HepG2 (cell line): ENCODE data around the gene ZNF217. TPM values are rescaled to one million over a fixed set of nuclear protein-coding genes. Genes with fewer than 3 reads are reported as not detected.

Experiments used
- CHD2 ChIP-seq: IDR thresholded peaks from 2 replicates; pipeline ENCODE4 v1.6.1; 2011; ENCODE audit warnings: low read depth, low read length, improper control_type of control experiment
- FOSL2 ChIP-seq: sonication (generic); formaldehyde crosslinking; IDR thresholded peaks from 2 replicates; pipeline ENCODE4 v1.4.0; 2020; ENCODE audit warnings: missing genetic modification reagents
- HMG20B ChIP-seq: conservative IDR thresholded peaks from 2 replicates; pipeline ENCODE4 v1.6.1; 2016; ENCODE audit warnings: missing genetic modification reagents, missing compliant biosample characterization
- HOXD1 ChIP-seq: sonication (generic); formaldehyde crosslinking; IDR thresholded peaks from 2 replicates; pipeline ENCODE4 v1.5.0; 2020; ENCODE audit warnings: missing genetic modification reagents
- KDM3A ChIP-seq: IDR thresholded peaks from 2 replicates; pipeline ENCODE4 v1.6.1; 2018; ENCODE audit warnings: low read depth, missing compliant biosample characterization
- MEIS1 ChIP-seq: sonication (generic); formaldehyde crosslinking; IDR thresholded peaks from 2 replicates; pipeline ENCODE4 v1.9.0; 2021; ENCODE audit warnings: mild to moderate bottlenecking, missing genetic modification reagents, moderate library complexity, borderline replicate concordance
- MYC ChIP-seq: sonication (generic); formaldehyde crosslinking; IDR thresholded peaks from 2 replicates; pipeline ENCODE4 v1.9.0; 2021; ENCODE audit warnings: missing genetic modification reagents, borderline replicate concordance
- ONECUT2 ChIP-seq: sonication (generic); formaldehyde crosslinking; IDR thresholded peaks from 2 replicates; pipeline ENCODE4 v1.4.0; 2020; ENCODE audit warnings: missing genetic modification reagents
- POLR2AphosphoS5 ChIP-seq: IDR thresholded peaks from 2 replicates; pipeline ENCODE4 v1.6.1; 2012; ENCODE audit warnings: low read depth, low read length
- PRMT3 ChIP-seq: sonication (generic); formaldehyde crosslinking; IDR thresholded peaks from 2 replicates; pipeline ENCODE4 v1.8.1; 2022; ENCODE audit warnings: low read depth, mild to moderate bottlenecking, moderate library complexity, missing genetic modification reagents, borderline replicate concordance
- REL ChIP-seq: sonication (generic); formaldehyde crosslinking; conservative IDR thresholded peaks from 2 replicates; pipeline ENCODE4 v1.8.0; 2022; ENCODE audit warnings: mild to moderate bottlenecking, missing genetic modification reagents, moderate library complexity
- RFXANK ChIP-seq: IDR thresholded peaks from 2 replicates; pipeline ENCODE4 v1.6.1; 2016
- RORA ChIP-seq: sonication (generic); formaldehyde crosslinking; IDR thresholded peaks from 2 replicates; pipeline ENCODE4 v1.5.0; 2020; ENCODE audit warnings: mild to moderate bottlenecking, missing genetic modification reagents, moderate library complexity
- SNAPC4 ChIP-seq: sonication (generic); formaldehyde crosslinking; IDR thresholded peaks from 2 replicates; pipeline ENCODE4 v1.4.0; 2020; ENCODE audit warnings: mild to moderate bottlenecking, missing genetic modification reagents
- TBP ChIP-seq: sonication (generic); formaldehyde crosslinking; IDR thresholded peaks from 2 replicates; pipeline ENCODE4 v1.5.0; 2020; ENCODE audit warnings: missing genetic modification reagents
- ZNF30 ChIP-seq: sonication (generic); formaldehyde crosslinking; IDR thresholded peaks from 2 replicates; pipeline ENCODE4 v1.5.0; 2020; ENCODE audit warnings: mild to moderate bottlenecking, missing genetic modification reagents
- ZNF530 ChIP-seq: sonication (generic); formaldehyde crosslinking; IDR thresholded peaks from 2 replicates; pipeline ENCODE4 v1.5.0; 2020; ENCODE audit warnings: low read depth, mild to moderate bottlenecking, missing genetic modification reagents
- ZNF546 ChIP-seq: sonication (generic); formaldehyde crosslinking; conservative IDR thresholded peaks from 2 replicates; pipeline ENCODE4 v1.8.1; 2023; ENCODE audit warnings: mild to moderate bottlenecking, missing genetic modification reagents
- ZNF547 ChIP-seq: sonication (generic); formaldehyde crosslinking; IDR thresholded peaks from 2 replicates; pipeline ENCODE4 v1.5.1; 2020; ENCODE audit warnings: mild to moderate bottlenecking, missing genetic modification reagents
- ZNF549 ChIP-seq: sonication (generic); formaldehyde crosslinking; IDR thresholded peaks from 2 replicates; pipeline ENCODE4 v1.5.0; 2020; ENCODE audit warnings: missing genetic modification reagents
- ZSCAN12 ChIP-seq: sonication (generic); formaldehyde crosslinking; IDR thresholded peaks from 2 replicates; pipeline ENCODE4 v1.9.0; 2021; ENCODE audit warnings: mild to moderate bottlenecking, missing genetic modification reagents
- polyA plus RNA-seq, 8 experiments: library from polyadenylated mRNA; depleted of rRNA in 3 of 8; stranded (reverse) in 7 of 8; unstranded in 1 of 8; fragments of >200 nt; fragmentation: Illumina TruSeq in 4 of 8; extraction: Trizol in 4 of 8; gene quantifications; 2 replicates each; pipeline versions ENCODE4 v1.2.1 to v1.2.3, GENCODE V29; 2011 to 2016; ENCODE audit warnings: low read depth in 4 of 8, missing spikeins in 1 of 8, mixed read lengths in 1 of 8; ENCODE audit not compliant: insufficient read depth in 1 of 8
- total RNA-seq, 5 experiments: library from RNA; depleted of rRNA; stranded (reverse); fragments of >200 nt; fragmentation: Illumina TruSeq; extraction: Trizol; gene quantifications; 2 replicates each; pipeline ENCODE4 v1.2.3, GENCODE V29; 2016; ENCODE audit warnings: low read depth in 1 of 5
- TF ChIP-seq, protein P1 (sequence below): sonication (generic); formaldehyde crosslinking; IDR thresholded peaks from 2 replicates; pipeline ENCODE4 v1.9.0; 2021; ENCODE audit warnings: missing genetic modification reagents, borderline replicate concordance

ZNF217 gene
- total and polyA plus RNA-seq, 2 of the 13 experiments (the other 11 are each of a cell fraction or from before 2014, with no cell fraction given) = 22.3 to 29.8 TPM

DNA sequence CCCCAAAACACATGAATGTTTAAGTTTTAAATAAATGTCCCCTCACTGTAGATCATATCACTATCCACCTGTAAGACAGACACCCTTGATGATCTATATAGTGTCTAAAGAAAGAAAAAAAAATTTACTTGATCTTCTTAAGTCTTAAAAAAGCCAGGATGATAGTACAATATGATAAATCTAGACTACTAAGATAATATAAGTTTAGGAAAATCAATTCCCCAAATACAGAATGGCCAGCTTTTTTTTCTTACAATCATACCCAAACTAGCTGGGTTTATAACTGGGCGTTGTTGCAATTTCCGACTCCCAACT lies 14.4 kb downstream of the ZNF217 start (continued):
- no peak for TF ChIP-seq MYC (CRISPR knock-in tag)
- TF ChIP-seq, protein P1, sequence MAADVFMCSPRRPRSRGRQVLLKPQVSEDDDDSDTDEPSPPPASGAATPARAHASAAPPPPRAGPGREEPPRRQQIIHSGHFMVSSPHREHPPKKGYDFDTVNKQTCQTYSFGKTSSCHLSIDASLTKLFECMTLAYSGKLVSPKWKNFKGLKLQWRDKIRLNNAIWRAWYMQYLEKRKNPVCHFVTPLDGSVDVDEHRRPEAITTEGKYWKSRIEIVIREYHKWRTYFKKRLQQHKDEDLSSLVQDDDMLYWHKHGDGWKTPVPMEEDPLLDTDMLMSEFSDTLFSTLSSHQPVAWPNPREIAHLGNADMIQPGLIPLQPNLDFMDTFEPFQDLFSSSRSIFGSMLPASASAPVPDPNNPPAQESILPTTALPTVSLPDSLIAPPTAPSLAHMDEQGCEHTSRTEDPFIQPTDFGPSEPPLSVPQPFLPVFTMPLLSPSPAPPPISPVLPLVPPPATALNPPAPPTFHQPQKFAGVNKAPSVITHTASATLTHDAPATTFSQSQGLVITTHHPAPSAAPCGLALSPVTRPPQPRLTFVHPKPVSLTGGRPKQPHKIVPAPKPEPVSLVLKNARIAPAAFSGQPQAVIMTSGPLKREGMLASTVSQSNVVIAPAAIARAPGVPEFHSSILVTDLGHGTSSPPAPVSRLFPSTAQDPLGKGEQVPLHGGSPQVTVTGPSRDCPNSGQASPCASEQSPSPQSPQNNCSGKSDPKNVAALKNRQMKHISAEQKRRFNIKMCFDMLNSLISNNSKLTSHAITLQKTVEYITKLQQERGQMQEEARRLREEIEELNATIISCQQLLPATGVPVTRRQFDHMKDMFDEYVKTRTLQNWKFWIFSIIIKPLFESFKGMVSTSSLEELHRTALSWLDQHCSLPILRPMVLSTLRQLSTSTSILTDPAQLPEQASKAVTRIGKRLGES (CRISPR knock-in tag) = peak; percentile 21; the same call in 1 of the 2 replicates
- TF ChIP-seq TBP (CRISPR knock-in tag) = no peak
- TF ChIP-seq RORA = peak; percentile 81; the same call in 1 of the 2 replicates
- TF ChIP-seq ZNF549 (CRISPR knock-in tag) = 0 out of 2 replicates have a peak, but pooled peaks have one; percentile 44
- TF ChIP-seq KDM3A (CRISPR knock-in tag) = no peak
- peak; percentile 4 for TF ChIP-seq SNAPC4 (CRISPR knock-in tag)
- TF ChIP-seq ZSCAN12 (CRISPR knock-in tag) = 0 out of 2 replicates have a peak, but pooled peaks have one; percentile 48
- TF ChIP-seq FOSL2 (CRISPR knock-in tag) = no peak
- no peak for TF ChIP-seq RFXANK (CRISPR knock-in tag)
- TF ChIP-seq REL = no peak
- TF ChIP-seq ZNF547 (CRISPR knock-in tag) = no peak
- no peak for TF ChIP-seq HMG20B (CRISPR knock-in tag)
- TF ChIP-seq CHD2 = no peak
- TF ChIP-seq ONECUT2 (CRISPR knock-in tag) = no peak
- 0 out of 2 replicates have a peak, but pooled peaks have one; percentile 0 for TF ChIP-seq PRMT3 (CRISPR knock-in tag)
- no peak for TF ChIP-seq ZNF530 (CRISPR knock-in tag)
- TF ChIP-seq POLR2AphosphoS5 = no peak
- no peak for TF ChIP-seq MEIS1 (CRISPR knock-in tag)
- no peak for TF ChIP-seq HOXD1 (CRISPR knock-in tag)
- 0 out of 2 replicates have a peak, but pooled peaks have one; percentile 23 for TF ChIP-seq ZNF546 (CRISPR knock-in tag)
- no peak for TF ChIP-seq ZNF30 (CRISPR knock-in tag)
